SH-SY5Y (cell line): Measurements from ENCODE around the gene ONECUT3.

Source experiments
- GATA2 ChIP-seq: IDR thresholded peaks from 2 replicates; pipeline ENCODE4 v1.6.1; 2011; ENCODE audit warnings: mild to moderate bottlenecking, low read depth, low read length
- GATA3 ChIP-seq: IDR thresholded peaks from 2 replicates; pipeline ENCODE4 v1.6.1; 2011; ENCODE audit warnings: low read depth, mild to moderate bottlenecking, low read length, moderate library complexity

GRCh38 chr19:1752009-1752756 lies 1.1 kb upstream of the ONECUT3 start:
- TF ChIP-seq GATA2: no peak
- no peak for TF ChIP-seq GATA3
